HG02840 (cell line): ENCODE measurements around the gene RASAL1.

Source experiments
- ATAC-seq: cut with Tn5 transposase; IDR thresholded peaks from one replicate; pipeline ENCODE4 v1.9.1; 2021; ENCODE audit warnings: mild to moderate bottlenecking, moderate library complexity, moderate number of reproducible peaks; ENCODE audit not compliant: unreplicated experiment, low FRiP score

The RASAL1 gene, protein sequence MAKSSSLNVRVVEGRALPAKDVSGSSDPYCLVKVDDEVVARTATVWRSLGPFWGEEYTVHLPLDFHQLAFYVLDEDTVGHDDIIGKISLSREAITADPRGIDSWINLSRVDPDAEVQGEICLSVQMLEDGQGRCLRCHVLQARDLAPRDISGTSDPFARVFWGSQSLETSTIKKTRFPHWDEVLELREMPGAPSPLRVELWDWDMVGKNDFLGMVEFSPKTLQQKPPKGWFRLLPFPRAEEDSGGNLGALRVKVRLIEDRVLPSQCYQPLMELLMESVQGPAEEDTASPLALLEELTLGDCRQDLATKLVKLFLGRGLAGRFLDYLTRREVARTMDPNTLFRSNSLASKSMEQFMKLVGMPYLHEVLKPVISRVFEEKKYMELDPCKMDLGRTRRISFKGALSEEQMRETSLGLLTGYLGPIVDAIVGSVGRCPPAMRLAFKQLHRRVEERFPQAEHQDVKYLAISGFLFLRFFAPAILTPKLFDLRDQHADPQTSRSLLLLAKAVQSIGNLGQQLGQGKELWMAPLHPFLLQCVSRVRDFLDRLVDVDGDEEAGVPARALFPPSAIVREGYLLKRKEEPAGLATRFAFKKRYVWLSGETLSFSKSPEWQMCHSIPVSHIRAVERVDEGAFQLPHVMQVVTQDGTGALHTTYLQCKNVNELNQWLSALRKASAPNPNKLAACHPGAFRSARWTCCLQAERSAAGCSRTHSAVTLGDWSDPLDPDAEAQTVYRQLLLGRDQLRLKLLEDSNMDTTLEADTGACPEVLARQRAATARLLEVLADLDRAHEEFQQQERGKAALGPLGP

GRCh38 chr12:113135178-113136127 lies at the start of gene RASAL1:
RASAL1 (minus strand) TSS chr12:113135761; CDS start chr12:113135462, 299 bp downstream.
- ATAC-seq = no peak

DNA sequence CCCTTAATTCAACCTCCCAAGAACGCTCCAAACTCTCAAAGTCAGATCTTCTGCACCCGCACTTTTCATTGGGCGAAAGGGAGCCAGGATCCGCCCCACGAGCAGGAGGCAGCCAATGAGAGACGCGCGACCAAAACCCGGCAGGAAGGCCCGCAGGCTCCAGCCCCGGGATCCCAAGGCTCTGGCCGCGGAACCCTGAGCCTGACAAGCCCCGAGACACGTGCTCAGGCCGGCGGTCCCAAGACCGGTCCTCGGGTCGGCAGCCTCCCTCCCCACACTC lies 49.3 kb upstream of the RASAL1 start:
- ATAC-seq = peak; percentile 79

DNA sequence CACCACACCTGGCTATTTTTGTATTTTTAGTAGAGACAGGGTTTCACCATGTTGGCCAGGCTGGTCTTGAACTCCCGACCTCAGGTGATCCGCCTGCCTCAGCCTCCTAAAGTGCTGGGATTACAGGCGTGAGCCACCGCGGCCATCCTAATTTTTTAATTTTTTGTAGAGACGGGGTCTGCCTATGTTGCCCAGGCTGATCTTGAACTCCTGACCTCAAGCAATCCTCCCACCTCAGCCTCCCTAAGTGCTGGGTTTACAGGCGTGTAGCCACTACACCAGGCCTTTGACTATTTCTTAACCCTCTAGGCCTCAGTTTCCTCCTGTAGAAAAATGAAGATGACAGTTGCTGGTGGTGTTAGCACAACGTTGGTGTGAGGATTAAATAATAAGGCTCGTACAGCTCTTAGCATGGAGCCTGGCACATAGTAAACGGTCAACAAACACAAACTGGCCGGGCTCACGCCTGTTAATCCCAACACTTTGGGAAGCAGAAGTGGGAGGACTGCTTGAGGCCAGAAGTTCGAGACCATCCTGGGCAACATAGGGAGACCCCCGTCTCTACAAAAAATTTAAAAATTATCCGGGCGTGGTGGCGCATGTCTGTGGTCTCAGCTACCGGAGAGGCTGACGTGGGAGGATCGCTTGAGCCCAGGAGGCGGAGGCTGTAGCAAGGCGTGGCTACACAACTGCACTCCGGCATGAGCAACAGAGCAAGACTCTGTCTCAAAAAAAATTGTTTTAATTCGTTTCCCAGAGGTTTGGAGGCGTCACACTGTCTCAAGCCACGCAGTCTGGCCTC lies 48.7 kb upstream of the RASAL1 start:
- ATAC-seq = peak; percentile 48

DNA sequence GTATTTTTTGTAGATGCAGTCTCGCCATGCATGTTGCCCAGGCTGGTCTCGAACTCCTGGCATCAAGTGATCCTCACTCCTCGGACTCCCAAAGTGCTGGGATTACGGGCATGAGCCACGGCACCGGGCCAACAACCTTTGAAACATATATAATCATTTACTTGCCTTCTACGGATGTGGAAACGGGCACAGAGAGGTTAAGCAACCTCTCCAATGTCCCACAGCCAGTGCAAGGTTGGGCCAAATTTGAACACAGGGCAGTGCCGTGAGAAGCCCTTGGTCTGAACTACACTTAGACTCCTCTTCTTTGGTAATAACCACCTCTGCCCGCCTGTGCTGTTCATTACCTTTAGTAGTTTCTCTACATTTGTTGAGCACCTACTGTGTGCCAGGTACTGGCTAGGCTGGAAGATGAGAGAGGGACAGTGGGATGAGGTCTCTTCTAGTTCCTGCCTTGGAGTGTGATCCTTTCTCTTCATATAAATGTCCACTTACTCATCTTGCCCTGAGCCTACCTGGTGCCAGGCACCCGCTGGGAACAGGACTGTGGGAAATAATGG lies 47.5 kb upstream of the RASAL1 start:
- no peak for ATAC-seq

DNA sequence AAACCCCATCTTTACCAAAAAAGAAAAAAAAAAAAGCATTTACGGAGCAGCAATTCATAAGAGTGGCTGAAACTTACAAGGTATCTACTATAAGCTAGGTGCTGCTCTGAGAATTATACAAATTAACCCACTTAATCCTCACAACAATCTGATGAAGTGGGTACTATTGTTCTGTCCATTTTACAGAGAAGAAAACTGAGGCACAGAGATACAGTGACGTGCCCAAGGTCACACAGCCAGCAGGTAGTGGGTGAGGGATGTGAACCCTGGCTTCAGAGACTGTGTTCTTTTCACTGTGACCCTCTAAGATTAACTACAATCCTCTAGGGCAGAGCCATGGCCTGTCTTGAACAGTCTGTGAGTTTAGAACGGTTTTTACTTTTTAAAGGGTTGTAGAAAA lies 46.4 kb upstream of the RASAL1 start:
- ATAC-seq = no peak

DNA sequence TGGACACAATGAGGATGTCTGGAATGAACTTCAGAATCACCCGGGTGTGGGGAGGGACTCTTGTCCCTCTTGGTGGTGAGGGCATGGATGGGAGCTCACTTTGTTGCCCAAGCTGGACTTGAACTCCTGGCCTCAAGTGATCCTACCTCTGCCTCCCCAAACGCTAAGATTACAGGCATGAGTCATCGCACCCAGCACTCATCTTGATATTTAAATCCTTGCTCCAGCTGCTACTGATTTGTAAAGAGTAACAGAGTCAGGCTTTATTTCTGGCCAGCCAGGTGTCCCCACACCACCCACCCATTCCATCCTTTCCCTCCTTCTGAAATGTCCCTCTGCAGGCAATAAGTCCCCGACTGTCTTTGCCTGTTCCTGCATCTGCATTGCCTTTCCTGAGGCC lies 44.8 kb upstream of the RASAL1 start:
- no peak for ATAC-seq

- no peak for ATAC-seq
Measured at GRCh38 chr12:113179023-113179422, 43.5 kb upstream of the RASAL1 start.

DNA sequence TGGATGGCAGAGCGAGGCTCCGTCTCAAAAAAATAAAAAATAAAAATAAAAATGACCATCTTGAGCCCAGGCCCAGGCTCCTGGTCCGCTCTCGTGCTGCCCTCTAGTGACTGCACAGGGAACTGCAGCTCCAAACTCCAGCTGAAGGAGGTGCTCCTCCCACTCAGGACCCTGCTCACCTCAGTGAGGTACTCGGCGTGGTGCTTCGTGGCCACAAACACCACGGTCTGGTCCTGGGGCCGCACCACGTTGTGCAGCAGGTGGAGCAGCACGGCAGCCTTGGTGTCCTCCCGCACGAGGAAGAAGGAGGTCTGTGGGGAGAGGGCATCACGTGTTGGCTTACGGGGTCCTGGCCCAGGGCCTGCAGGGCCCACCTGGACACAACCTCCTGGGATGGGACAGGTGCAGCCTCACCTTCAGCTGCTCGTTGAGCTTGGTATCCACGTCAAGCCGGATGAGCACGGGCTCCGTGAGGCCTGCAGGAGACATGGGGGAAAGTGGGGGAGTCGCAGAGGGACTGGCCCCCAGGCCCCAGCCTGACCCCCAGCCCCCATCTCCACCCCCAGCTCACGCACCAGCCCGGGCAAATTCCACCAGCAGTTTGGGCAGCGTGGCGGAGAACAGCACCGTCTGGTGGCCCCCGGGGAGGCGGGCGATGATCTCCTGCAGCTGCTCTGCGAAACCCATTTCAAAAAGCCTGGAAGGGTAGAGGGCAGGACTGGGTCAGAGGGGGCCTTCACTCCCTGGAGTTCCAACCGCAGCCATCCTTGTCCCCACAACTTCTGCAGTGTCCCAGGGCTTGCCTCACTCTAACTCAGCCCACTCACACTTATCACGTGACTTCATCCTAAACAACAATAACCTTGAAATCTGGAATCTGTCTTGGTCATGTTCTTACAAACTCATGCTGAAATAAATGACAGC lies 39.2 kb upstream of the RASAL1 start:
- no peak for ATAC-seq

- ATAC-seq = peak; percentile 65
Measured at GRCh38 chr12:113173081-113173698, 37.6 kb upstream of the RASAL1 start.

- no peak for ATAC-seq
Measured at GRCh38 chr12:113172185-113172584, 36.6 kb upstream of the RASAL1 start.

- ATAC-seq = no peak
Measured at GRCh38 chr12:113171543-113171942, 36.0 kb upstream of the RASAL1 start.

GRCh38 chr12:113170926-113171325 lies 35.4 kb upstream of the RASAL1 start:
- ATAC-seq = no peak

GRCh38 chr12:113170457-113170856 lies 34.9 kb upstream of the RASAL1 start:
- no peak for ATAC-seq

DNA sequence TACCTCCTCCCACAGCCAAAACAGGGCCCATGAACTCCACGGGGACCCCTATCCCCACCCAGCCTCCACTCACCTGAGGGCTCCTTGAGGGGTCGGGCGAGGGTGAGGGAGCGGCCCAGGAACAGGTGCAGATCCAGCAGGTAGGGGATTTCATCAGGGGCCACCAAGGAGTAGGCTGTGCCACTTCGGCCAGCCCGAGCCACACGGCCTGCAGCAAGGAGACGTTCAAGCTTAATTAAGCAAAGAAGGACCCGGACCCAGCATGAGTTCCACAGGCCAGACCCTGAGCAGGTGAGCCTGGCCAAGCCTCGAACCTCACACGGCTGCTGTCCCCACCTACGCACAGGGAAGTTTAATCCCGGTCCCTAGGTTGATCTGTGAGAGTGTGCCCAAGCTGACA lies 34.1 kb upstream of the RASAL1 start:
- ATAC-seq = no peak

- ATAC-seq = no peak
Measured at GRCh38 chr12:113167868-113168267, 32.3 kb upstream of the RASAL1 start.

- no peak for ATAC-seq
Measured at GRCh38 chr12:113165521-113166450, 30.2 kb upstream of the RASAL1 start.

GRCh38 chr12:113164014-113164413 lies 28.5 kb upstream of the RASAL1 start:
- no peak for ATAC-seq
